Embryonic facial prominence (tissue), 1 donor: ENCODE measurements around the gene SYCP2L.
"Not testable (repeated sequence)": the region's sequence is repeated elsewhere in the genome, so short reads cannot be mapped to it uniquely, and the experiment has no call there.

Experiments used
- DNase-seq: peaks from one replicate; pipeline ENCODE4 v3.0.0-alpha.2; 2016; ENCODE audit errors: extremely low spot score

SYCP2L gene

DNA sequence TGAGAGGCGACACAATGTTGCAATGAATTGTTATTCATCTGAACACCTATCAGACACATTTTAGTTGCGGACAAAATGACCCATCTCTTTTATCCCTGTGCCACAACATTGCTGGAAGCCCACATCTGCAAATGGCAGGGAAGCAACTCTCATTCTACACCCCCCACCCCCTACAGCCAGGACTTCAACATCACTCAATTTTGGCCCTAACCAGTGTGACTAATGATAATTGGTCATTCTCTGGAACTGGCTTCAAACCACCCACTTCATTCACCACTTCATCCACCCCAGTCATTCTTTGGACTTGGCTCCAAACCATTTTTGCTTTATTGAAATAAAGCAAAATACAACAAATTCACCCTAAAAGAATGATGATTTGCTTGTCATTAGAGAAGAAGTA, 6.5 kb upstream of the SYCP2L start:
- no peak for DNase-seq

DNA sequence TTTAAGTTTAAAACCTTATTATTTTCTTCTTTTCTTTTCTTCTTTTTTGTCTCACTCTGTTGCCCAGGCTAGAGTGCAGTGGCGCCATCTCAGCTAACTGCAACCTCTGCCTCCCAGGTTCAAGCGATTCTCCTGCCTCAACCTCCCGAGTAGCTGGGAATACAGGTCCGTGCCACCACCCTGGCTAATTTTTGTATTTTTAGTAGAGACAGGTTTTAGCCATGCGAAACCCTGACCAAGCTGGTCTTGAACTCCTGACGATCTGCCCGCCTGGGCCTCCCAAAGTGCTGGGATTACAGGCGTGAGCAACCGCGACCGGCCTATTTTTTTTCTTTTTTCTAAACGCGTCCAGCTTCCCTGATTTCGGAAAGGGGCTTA, 4.6 kb upstream of the SYCP2L start:
- not testable (repeated sequence) for DNase-seq

DNA sequence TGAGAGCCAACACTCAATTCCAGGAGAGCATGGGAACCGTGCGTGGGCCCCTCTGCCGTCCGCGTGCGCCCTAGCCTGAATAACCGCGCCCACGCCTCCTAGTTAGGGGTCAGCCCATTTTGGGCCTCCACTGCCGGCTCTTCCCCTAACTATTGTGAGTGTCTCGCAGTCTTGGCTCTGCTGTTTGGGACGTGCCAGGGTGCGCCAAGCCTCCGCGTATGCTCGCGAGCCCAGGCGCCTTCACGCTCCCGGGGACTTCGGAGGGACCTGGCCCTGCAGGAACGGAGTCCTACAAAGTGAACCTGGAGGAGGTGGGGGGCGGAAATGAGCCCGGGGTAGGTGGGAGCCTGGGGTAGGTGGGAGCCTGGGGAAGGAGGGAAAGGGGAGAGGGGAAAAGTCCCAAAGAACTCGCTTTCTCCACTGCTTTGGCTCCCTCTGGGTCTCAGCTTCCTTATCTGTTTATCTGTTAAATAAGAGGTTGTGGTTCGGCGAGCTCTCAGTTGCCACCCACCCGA, 4.1 kb upstream of the SYCP2L start:
- DNase-seq: no peak

DNA sequence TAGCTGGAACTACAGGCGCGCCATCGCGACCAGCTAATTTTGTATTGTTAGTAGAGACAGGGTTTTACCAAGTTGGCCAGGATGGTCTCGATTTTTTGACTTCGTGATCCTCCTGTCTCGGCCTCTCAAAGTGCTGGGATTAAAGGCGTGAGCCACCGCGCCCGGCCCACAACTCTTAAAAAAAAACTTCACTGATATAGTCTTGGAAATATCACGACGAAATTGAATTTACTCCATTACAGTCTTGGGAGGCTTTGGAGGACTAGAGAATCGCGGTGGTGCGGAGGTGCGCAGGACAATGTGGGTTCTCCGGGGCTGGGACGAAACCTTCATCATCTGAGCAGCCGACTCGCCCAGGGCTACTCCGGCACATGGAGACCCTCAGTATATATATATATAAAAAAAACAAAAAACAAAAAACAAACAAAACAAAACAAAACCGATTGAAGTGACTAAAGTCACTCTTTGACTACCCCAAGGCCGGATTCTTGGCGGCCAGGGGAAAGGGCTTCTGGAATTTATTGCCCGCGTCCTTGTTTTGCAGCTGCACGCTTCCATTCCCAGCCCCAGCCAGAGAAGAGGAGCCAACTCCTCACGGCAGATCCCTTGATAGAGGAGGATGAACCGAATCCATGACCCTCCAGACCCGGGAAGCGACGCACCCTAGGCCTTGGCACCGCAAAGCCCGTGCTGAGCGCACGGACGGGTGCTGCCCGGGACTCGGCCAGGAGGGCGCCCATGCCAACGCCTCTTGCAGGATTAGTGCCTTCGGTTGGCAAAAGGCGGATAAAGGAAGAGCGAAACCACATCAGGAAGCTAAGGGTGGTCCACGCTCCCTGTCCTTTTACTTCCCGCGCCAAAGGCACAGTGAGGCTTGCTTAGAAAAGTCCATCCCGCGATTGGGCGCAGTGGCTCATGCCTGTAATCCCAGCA, 3.3 kb upstream of the SYCP2L start:
- no peak for DNase-seq

DNA sequence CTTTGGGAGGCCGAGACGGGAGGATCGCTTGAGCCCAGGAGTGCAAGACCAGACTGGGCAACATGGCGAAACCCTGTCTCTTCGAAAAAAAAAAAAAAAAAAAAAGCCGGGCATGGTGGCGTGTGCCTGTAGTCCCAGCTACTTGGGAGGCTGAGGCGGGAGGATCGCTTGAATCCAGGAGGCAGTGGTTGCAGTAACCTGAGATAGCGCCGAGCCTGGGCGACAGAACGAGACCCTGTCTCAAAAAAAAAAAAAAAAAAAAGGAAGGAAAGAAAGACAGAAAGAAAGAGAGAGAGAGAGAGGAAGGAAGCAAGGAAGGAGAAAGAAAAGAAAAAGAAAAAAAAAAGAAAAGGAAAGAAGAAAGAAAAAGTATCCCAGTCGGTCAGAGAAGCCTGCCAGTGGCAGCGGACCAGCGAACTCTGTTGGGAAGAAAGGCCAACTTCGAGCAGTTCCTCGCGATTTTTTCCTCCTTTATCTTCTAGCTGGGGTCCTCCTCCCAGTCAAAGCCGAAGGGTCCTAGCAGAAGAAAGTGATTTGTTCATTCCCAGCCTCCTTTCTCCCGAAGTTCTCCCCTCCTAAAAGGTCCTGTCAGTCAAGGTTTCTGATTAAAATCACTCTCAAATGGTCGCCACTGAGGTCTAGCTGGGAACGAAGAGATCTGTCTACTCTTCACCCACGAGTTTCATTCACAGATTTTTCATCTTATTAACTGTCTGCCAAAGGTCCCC, 2.4 kb upstream of the SYCP2L start:
- DNase-seq: no peak

DNA sequence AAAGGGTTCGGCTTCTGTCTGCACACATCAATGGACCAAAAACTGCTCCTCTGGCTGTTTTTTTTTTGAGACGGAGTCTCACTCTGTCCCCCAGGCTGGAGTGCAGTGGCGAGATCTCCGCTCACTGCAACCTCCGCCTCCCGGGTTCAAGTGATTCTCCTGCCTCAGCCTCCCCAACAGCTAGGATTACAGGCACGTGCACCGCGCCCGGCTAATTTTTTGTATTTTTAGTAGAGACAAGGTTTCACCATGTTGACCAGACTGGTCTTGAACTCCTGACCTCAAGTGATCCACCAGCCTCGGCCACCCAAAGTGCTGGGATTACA, 524 bp upstream of the SYCP2L start:
- not testable (repeated sequence) for DNase-seq

DNA sequence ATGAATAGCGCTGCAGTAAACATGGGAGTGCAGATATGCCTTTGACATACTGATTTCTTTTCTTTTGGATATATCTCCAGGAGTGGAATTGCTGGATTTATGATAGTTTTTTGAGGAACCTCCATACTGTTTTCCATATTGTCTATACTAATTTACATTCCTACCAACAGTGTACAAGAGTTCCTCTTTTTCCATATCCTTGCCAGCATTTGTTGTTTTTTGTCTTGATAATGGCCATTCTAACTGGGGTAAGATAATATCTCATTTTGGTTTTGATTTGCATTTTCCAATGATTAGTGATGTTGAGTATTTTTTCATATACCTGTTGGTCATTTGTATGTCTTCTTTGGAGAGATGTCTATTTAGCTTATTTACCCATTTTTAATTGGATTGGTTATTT, 3.3 kb downstream of the SYCP2L start:
- no peak for DNase-seq

DNA sequence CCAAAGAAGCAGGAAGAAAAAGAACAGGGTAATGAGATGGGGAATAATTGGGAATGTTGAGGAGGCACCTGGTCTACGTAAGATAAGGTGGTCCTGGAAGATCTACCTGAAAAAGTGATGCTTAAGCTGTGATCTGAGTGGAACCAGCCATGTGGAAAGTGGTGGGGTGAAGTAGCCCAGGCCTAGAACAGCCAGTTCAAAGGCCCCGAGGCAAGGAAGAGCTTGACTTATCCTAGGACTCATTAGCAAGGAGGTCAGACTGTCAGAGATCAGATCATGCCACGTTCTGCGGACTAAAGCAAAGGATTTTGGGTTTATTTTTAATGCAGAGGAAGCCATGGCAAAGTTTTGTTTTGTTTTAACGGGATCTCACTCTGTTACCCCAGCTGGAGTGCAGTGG, 5.1 kb downstream of the SYCP2L start:
- no peak for DNase-seq

DNA sequence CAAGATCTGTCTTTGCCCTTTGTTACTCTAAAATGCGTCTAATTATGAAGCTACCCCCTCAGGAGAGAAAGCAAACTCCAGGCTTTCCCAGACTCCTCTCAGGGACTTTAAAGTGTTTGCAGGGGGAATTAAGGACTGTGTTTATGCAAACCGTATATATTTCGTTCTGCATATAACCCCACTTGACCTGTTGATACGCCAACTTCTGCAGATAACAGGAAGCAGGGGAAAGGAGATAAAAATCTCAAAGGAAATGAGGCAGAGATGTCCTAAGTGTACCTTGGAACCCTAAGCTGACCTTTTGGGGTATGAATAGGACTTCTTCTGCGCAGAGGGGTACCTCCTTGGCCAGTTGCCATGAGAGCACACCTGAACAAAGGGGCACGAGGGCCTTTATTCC, 8.1 kb downstream of the SYCP2L start:
- no peak for DNase-seq

DNA sequence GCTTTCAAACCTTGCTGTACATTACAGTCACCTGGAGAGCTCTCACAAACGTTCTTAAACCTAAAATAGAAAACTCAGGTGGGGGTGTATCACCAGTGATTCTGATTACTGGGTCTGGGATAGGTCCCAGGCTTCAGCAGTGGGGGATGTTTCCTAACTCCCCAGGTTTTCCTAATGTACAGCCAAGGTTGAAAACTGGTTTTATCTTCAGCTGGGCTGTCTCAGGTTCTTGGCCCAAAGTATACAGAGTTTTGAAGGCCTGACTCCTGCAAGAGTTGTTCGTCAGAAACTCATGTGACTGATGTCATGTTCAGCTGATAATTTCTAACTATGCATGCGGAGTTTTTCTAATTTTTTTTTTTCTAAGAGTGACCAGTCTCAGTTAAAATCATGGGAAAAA, 9.8 kb downstream of the SYCP2L start:
- DNase-seq: no peak

DNA sequence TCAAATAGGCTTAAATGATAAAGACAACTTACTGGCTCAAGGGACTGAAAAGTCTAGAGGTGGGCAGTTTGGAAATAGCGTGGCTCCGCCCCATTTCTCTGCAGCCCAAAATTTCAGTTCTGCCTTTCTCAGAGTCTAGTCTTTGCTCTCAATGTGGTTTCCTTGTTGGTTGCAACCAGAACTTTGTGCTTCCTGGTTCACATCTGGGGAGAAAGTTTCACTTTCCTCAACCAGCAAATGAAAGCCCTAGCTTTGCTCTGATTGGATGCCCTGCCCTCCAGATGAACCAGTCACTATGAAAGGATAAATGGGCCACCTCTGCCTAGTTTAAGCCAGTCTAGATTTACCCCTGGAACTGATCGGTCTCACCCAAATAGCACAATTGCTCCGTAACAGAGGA, 14.9 kb downstream of the SYCP2L start:
- DNase-seq: no peak

DNA sequence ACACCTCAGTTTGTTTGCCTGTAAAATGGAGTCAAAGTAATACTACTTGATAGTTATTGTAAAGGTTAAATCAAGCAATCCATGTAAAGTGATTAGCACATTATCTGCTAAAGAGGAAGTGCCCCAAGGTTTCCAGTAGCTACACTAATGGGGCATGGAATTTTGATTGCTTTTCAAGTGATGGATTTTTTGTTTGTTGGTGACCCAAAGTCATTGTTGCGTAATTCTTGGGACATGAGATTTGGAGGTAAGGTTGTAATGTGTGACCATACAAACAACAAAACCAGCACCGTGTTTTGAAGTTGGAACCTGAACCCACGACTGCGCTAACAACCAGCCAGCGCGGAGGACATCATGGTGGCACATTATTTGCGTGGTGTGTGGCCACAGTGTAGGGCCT, 17.2 kb downstream of the SYCP2L start:
- DNase-seq: no peak

DNA sequence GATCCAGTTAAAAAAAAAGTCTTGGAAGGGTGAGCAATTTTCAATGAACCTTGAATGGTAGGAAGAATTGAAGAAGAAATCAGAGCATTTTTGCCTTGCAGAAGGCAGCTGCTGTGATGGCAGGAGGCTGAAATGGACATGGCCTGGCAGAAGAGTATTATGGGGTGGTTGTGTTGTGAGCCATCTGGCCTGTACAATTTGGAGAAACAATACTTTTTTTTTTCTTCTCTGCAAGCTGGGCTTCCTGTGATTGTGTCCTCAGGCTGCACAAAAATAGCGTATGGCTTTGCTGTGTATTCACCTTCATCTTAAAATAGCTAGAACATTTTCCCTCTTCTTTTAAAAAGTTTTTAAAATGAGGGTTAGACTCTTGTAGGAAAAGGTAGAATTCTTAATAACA, 21.4 kb downstream of the SYCP2L start:
- DNase-seq: no peak

DNA sequence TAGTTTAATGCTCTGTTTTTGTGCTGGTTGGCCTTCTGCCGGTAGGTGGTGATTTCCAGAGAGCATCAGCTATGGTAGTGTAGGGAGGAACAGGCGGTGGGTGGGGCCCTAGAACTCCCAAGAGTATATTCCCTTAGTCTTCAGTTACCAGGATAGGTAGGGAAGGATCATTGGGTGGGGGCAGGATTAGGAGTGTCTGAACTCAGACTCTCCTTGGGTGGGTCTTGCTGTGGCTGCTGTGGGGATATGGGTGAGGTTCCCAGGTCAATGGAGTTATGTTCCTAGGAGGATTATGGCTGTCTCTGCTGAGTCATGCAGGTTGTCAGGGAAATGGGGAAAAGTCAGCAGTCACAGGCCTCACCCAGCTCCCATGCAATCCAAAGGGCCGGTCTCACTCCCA, 32.7 kb downstream of the SYCP2L start:
- DNase-seq: not testable (repeated sequence)

DNA sequence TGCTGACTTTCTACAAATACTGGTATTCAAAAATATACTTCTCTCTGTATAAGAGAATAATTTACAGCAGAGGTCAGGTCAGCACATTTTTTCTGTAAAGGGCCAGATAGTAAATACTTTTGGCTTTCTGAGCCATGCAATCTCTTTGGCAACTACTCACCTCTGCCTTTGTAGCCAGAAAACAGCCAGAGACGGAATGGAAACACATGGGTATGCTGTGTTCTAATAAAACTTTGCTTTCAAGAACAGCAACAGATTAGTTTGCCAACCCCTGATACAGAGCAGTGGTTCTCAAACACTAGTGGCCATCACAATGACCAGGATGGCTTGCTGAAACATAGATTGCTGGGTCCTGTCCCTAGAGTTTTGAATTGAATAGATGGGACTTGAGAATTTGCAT, 46.3 kb downstream of the SYCP2L start:
- no peak for DNase-seq

DNA sequence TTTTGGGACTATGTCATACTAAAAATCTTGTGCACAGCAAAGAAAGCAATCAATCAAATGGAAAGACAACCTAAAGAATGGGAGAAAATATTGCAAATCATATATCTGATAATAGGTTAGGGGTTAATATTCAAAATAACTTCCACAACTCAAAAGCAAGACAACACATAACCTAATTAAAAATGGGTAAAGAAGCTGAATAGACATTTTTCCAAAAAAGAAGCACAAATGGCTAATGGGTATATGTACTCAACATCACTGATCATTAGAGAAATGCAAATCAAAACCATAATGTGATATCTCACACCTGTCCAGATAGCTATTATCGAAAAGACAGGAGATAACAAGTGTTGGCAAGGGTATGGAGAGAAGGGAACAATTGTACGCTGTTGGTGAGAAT, 53.0 kb downstream of the SYCP2L start:
- DNase-seq: no peak

DNA sequence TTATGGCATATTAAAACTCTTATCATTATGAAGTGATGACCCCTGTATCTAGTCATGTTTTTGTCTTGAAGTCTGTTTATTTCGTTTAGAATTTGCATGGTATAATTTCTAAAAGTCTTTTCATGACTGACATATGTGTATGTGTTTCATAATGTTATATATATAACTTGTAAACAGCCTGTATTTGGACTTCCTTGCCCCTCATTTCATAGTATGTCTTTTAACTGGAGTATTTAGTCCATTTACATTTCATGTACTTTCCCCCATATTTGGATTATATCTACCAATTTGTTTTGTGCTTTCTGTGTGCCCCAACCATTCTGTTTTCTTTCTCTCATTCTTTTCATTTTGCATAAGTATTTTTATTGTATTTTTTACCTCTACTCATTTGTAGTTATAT, 59.0 kb downstream of the SYCP2L start:
- no peak for DNase-seq

DNA sequence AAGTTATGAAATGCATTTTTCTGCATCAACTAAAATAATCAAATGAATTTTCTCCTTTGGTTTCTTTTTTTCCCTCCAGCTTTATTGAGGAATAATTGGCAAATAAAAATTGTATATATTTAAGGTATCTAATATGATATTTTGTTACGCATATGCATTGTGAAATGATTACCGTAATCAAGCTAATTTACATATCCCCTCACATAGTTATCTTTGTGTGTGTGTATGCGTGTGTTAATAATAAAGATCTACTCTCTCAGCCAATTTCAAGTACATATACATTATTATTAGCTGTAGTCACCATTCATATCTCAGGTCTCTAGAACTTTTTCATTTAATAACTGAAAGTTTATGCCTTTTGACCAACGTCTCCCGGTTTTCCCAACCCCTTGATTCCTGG, 61.1 kb downstream of the SYCP2L start:
- DNase-seq: no peak

DNA sequence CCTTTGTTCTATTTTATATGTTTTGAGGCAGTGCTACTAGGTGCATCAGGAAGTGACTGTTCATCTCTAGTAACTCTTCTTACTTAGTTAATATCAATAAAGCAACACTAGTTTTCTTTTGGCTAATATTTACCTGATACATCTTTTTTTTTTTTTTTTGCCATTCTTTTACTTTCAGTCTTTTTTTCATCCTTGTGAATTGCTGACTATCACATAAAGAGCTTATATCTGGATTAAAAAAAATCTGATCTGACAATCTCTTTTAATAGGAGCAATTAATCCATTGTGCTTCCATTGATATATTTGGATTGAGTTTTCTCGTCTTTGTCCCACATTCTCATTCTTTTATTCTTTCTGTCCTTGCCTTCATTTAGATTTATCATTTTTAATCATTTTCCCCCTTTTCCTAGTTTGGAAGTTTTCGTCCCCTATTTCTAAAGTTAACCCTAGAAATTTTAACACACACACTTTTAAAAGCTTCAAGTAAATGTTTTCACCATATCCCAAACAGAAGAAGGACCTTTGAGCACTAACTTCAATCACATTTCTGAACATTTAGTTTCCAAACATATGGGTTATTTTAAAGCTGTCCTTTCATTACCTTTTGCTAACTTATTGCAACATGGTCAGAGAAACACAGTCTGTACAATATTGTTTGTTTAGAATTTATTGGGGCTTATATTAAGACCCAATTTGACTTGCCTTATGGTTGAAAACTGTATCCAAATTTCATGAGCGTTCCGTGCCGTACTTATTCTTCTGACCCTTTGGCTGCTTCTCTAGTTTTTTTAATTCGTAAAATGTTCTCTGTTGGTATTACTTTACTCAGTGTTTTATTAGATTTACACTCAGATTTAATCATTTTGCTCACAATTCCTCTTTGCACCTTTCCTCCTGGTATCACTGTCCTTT, 63.0 kb downstream of the SYCP2L start:
- no peak for DNase-seq

DNA sequence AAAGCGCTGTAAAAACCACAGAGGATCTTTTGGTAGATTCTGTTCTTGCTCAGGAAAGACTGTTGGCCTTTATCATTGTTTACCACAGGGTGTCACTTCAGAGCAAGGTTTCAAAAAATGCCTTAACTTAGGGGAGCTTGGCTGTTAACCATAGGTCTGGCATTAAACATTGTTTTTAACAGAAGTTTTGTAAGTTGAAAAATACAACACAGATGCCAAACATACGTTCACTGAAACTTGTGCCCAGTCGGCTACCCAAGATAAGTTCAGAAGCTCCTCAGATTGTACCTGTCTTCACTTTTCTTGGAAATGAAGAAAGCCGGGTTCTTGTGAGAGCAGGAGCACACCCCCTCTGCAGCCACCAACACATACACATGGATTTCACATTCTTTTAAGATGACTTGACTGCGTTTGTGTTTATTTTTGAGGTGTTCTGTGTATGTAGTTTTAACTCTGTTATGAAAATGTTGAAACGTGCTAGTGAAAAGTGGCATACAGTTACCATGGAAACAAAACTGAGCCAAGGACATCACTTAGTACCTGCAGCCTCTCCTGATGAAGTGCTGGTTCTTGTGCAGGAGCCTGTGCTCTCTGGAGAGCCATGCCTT, 64.9 kb downstream of the SYCP2L start:
- no peak for DNase-seq

DNA sequence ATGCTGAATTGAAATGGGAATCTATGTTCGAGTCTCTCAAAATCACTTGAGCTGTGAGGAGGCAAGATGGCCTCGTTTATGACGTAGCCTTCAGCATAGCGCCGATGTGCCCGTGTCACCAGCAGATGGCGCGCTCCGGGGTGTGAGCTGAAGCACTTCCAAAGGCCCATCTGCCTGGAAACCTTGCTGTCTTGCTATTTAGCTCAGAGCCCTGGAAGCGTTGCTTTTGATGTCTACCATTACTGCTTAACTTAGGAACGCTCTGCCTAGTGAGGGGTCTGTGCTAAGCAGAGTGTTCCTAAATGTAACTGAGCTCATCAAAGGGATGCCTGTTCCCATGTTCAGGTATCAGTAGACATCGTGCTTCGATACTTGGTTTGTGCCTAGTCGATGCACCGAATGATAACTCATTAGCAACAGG, 67.7 kb downstream of the SYCP2L start:
- peak; percentile 42 for DNase-seq

DNA sequence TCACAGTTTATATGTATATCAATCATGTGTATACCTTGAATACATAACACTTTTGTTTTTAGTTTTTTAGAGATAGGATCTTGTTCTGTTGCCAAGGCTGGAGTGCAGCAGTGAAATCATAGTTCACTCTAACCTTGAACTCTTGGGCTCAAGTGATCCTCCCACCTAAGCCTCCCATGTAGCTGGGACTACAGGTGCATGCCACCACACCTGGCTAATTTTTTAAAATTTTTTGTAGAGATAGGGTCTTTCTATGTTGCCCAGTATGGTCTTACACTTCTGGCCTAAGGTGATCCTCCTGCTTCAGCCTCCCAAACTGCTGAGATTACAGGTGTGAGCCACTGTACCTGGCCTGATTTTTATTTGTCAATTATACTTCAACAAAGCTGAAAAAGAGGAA, 69.9 kb downstream of the SYCP2L start:
- DNase-seq: no peak
